A204.1 (cell line): ENCODE data around the gene DZIP3.
"Not testable (repeated sequence)": the region's sequence is repeated elsewhere in the genome, so short reads cannot be mapped to it uniquely, and the experiment has no call there.

Experiments used
- FAIRE-seq: peaks from 2 replicates; lab custom pipeline; 2012; peaks lifted over from hg19 to GRCh38; lab: Jason Lieb, UNC

Gene DZIP3

GRCh38 chr3:108602249-108602934, 12.9 kb downstream of the DZIP3 start:
- no peak for FAIRE-seq

- no peak for FAIRE-seq
Observed at GRCh38 chr3:108602935-108603294, 13.4 kb downstream of the DZIP3 start.

GRCh38 chr3:108603691-108604090, 14.2 kb downstream of the DZIP3 start:
- no peak for FAIRE-seq

GRCh38 chr3:108605028-108605427, 15.5 kb downstream of the DZIP3 start:
- no peak for FAIRE-seq

- FAIRE-seq: no peak
Observed at GRCh38 chr3:108605491-108605890, 16.0 kb downstream of the DZIP3 start.

- FAIRE-seq: no peak
Observed at GRCh38 chr3:108608750-108609149, 19.2 kb downstream of the DZIP3 start.

GRCh38 chr3:108610651-108611050, 21.1 kb downstream of the DZIP3 start:
- peak; percentile 16 for FAIRE-seq

GRCh38 chr3:108616090-108616489, 26.6 kb downstream of the DZIP3 start:
- not testable (repeated sequence) for FAIRE-seq

- no peak for FAIRE-seq
Observed at GRCh38 chr3:108620250-108620649, 30.7 kb downstream of the DZIP3 start.

- FAIRE-seq: no peak
Observed at GRCh38 chr3:108623504-108623903, 34.0 kb downstream of the DZIP3 start.

GRCh38 chr3:108629974-108630373, 40.5 kb downstream of the DZIP3 start:
- FAIRE-seq: peak; percentile 68

- FAIRE-seq: no peak
Observed at GRCh38 chr3:108642526-108642925, 53.0 kb downstream of the DZIP3 start.

GRCh38 chr3:108645364-108645763, 55.8 kb downstream of the DZIP3 start:
- FAIRE-seq: no peak

GRCh38 chr3:108655664-108656063, 66.1 kb downstream of the DZIP3 start:
- not testable (repeated sequence) for FAIRE-seq

- FAIRE-seq: no peak
Observed at GRCh38 chr3:108661699-108662098, 72.2 kb downstream of the DZIP3 start.

GRCh38 chr3:108662142-108662738, 72.7 kb downstream of the DZIP3 start:
- FAIRE-seq: peak; percentile 96

GRCh38 chr3:108664266-108664665, 74.7 kb downstream of the DZIP3 start:
- FAIRE-seq: no peak

GRCh38 chr3:108667312-108667711, 77.8 kb downstream of the DZIP3 start:
- no peak for FAIRE-seq

GRCh38 chr3:108669208-108669607, 79.7 kb downstream of the DZIP3 start:
- no peak for FAIRE-seq

GRCh38 chr3:108672701-108673100, 83.2 kb downstream of the DZIP3 start:
- FAIRE-seq: no peak

- no peak for FAIRE-seq
Observed at GRCh38 chr3:108673988-108674661, 84.6 kb downstream of the DZIP3 start.

GRCh38 chr3:108677811-108678210, 88.3 kb downstream of the DZIP3 start:
- FAIRE-seq: no peak

- not testable (repeated sequence) for FAIRE-seq
Observed at GRCh38 chr3:108692286-108692685, 102.8 kb downstream of the DZIP3 start.

- no peak for FAIRE-seq
Observed at GRCh38 chr3:108698461-108698860, 108.9 kb downstream of the DZIP3 start.
